GM12801 (cell line): Measurements from ENCODE around the gene BIRC2.

Source experiments
- CTCF ChIP-seq: IDR thresholded peaks from one replicate; pipeline ENCODE4 v1.5.1; 2011; ENCODE audit warnings: control low read depth; ENCODE audit not compliant: insufficient read length; ENCODE audit errors: extremely low read depth

The BIRC2 gene

GRCh38 chr11:102393272-102393730 is 46.3 kb downstream of the BIRC2 start:
- TF ChIP-seq CTCF: no peak

- no peak for TF ChIP-seq CTCF
Measured at GRCh38 chr11:102395720-102396393, 48.8 kb downstream of the BIRC2 start.

GRCh38 chr11:102396708-102397563 is 49.9 kb downstream of the BIRC2 start:
- no peak for TF ChIP-seq CTCF

GRCh38 chr11:102398297-102398696 is 51.3 kb downstream of the BIRC2 start:
- no peak for TF ChIP-seq CTCF

GRCh38 chr11:102399189-102399588 is 52.2 kb downstream of the BIRC2 start:
- no peak for TF ChIP-seq CTCF

- TF ChIP-seq CTCF: no peak
Measured at GRCh38 chr11:102400603-102401002, 53.6 kb downstream of the BIRC2 start.

- no peak for TF ChIP-seq CTCF
Measured at GRCh38 chr11:102401905-102402304, 54.9 kb downstream of the BIRC2 start.
